Measurements from ENCODE around the gene USP30.

- TF ChIP-seq GATA2 (IDR thresholded peaks at IDR 0.05; ENCODE audit: low read depth, low read length) (no peak), GATA3 (IDR thresholded peaks at IDR 0.05; ENCODE audit: low read depth, low read length) (no peak)
These were observed 48.4 kb upstream of the USP30 start for GRCh38 chr12:109004017-109004416.

Data from SH-SY5Y (cell line).